Endothelial cell of hepatic sinusoid (primary cell): Measurements from ENCODE around the gene MTFP1.

ENCODE experiments used
- in situ Hi-C: cut with HindIII; loops from 2 replicates; pipeline ENCODE4 v1.10.0; 2017; ENCODE audit warnings: low sequenced_read_pairs

Gene MTFP1, protein sequence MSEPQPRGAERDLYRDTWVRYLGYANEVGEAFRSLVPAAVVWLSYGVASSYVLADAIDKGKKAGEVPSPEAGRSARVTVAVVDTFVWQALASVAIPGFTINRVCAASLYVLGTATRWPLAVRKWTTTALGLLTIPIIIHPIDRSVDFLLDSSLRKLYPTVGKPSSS

DNA sequence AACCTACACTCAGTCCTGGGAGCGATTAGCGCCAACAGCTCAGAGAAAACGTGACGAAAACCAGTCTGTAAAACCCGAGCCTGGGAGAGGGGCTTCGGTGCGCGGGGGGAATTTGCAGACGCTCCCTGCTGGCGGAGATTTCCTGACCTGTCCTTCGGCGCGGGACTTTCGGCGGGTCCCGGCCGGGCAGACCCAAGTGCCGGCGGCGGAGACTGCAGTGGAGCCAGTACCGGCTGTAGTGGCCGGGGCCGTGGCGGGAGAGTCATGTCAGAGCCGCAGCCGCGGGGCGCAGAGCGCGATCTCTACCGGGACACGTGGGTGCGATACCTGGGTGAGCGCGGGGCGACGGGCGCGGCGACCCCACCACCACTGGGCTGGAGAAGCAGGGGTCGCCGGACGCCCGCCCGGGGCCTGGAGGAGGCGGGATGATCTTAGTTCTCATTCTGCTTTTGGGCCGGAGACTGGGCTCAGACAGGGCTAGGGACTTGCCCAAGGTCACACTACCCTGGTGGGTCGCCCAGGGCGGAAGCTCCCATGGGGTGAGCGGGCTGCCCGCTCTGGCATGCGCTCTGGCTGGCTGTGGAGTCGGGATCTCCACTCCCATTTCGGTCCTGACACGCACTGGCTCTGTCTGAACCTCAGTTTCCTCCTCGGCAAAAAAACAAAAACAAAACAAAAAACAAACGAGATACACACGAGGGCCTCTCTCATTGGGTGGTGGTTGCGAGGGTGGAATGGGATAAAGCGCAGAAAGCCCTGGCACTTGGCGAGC lies at the start of gene MTFP1:
Gene MTFP1 (plus strand): TSS at position 153 of the 772 bp plus-strand sequence. CDS start 112 bp downstream, at position 265.
- in situ Hi-C loops = no loop called here

DNA sequence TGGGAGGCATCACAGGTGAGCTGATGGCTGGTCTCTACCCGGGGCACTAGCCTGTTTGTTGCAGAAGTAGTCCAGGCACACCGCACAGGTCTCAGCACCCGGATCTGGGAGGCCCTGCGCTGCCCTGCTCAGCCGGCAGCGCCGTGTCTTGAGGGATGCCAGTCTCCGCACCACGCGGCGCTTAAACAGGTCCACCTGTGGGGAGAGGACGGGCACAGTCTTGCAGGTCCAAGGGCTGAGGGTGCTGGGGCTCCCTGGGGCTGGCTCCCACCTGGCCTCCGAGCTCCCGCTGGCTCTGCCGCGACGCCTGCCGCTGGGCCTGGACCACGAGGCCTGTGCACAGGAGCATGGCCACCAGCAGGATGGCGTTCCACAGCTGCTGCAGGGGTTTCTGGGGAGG lies 45.6 kb upstream of the MTFP1 start:
- in situ Hi-C loops = no loop called here

DNA sequence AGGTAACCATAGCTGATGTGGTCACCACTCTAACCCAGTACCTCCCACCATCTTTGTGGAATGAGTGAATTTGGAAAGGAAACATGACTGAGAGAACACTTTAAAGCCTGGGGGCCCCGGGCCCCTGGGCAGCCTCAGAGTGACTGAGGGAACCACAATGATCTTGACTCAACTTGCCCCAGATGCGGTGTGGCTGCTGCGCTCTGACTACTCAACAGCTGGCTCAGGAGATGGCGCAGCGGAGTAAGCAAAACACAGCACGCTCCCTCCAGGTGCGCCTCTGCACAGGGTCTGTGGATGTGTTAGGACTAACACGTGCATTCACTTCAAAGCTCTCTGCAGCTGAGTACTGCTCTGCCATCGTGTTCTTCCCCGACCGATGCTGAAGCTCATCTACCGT lies 44.3 kb upstream of the MTFP1 start:
- in situ Hi-C loops = no loop called here

DNA sequence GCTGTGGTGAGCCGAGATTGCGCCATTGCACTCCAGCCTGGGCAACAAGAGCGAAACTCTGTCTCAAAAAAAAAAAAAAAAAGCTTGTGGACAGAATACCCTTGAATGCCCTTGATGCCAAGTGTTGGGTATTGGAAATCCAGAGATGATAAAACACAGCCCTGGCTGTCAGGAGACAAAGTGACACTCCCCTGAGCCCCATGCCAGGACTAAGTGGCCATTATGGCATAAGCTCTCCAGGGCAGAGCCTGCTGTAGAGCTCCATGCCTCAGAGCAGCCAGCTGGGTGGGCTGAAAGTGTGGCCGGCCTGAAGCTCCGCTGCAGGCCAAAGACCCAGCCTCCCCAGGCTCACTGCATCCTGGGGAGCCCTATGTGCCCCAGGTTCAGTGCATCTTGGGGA lies 43.2 kb upstream of the MTFP1 start:
- in situ Hi-C loops = no loop called here

DNA sequence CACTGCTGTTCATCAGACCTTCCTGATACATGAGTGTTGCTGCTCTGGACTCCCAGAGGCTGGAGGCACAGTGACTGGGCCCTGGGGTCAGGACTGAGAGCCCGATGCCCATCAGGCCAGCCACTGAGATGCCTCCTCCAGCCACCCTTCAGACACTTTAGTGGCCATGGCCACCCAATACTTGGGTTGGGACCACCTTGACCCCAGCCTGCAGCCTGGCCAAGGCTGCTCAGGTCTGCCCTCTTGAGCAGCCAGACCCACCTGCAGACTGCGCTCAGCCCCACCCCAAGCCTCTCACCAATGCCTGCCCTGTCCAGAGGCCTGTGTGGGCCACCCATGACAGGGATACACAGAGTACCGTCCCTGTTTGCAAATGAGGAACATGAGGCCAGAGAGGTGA lies 42.5 kb upstream of the MTFP1 start:
- in situ Hi-C loops = no loop called here

DNA sequence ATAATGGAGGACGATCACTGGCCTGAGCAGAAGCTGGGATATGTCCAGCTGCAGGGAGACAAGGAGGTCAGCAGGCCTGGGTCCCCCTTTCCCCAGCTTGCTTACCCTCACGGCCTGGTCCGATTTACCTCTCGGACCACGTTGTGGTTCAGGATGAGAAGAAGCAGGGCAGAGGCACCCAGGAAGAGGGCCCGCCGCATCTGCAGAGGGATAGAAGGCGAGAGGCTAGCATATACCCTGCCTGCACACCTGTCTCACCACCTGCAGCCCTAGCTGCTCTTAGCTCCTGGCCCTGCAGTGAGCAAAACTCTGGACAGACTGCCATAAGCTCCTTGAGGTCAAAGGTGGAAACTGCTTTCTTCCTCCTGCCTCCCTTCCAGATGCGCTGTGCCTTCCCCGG lies 39.6 kb upstream of the MTFP1 start:
- in situ Hi-C loops = no loop called here

DNA sequence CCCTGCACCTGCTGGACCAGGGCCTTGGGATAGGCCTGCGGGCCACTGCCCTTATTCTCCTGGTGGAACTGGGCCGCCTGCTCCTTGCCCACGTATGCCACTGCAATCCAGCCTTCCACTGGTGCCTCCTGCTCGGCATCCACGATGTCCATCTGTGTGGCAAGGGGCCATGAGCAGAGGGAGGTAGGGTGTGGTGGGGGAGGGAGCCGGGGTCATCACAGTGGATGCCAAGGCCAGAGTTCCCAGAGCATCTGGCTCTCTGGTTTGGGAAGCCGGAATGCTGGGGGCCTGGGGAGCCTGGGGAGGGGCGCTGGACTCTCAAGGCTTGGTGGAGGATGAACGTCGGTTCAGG lies 39.0 kb upstream of the MTFP1 start:
- in situ Hi-C loops = no loop called here

DNA sequence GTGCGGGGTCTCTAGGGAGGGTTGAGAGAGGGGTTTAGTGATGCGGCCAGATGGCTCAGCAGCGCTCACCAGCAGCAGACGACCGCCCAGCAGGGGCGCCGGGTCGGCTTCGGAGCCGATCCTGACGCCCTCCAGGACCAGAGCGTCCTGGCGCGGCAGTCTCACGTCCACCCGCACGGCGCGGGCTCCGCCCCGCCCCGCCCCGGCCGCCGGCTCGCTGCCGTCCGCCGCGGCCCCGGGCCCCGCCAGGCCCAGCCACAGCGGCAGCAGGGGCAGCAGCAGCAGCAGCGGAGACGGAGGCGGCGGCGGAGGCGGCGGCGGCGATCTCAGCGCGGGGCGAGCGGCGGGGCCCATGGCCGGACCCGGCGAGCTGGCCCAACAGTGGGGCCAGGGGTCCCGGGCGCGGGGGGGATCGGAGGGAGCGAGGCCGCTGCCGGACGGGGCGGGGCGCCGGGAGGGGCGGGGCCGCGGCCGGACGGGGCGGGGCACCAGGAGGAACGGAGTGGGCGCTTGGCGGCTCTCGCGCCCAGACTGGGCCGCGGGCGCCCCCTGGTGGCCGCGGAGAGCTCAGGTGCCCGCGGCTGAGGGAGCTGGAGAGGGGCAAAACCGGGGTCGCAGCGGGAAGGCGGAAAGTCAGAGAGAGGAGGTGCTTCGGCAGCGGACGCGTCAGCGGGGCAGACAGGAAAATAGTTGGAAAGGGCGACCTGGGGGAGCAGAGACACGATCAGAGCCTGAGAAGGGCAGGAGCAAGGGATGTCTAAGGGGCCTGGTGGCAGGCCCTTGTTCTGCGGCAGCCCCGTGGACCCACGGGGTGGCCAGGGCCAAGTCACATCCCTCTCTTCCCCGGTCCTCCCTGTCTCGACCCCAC lies 38.4 kb upstream of the MTFP1 start, which contains the start of gene RNF215:
Gene RNF215 (minus strand): TSS at position 452 of the 868 bp plus-strand sequence. CDS start 98 bp downstream, at position 354.
- in situ Hi-C loops = no loop called here

DNA sequence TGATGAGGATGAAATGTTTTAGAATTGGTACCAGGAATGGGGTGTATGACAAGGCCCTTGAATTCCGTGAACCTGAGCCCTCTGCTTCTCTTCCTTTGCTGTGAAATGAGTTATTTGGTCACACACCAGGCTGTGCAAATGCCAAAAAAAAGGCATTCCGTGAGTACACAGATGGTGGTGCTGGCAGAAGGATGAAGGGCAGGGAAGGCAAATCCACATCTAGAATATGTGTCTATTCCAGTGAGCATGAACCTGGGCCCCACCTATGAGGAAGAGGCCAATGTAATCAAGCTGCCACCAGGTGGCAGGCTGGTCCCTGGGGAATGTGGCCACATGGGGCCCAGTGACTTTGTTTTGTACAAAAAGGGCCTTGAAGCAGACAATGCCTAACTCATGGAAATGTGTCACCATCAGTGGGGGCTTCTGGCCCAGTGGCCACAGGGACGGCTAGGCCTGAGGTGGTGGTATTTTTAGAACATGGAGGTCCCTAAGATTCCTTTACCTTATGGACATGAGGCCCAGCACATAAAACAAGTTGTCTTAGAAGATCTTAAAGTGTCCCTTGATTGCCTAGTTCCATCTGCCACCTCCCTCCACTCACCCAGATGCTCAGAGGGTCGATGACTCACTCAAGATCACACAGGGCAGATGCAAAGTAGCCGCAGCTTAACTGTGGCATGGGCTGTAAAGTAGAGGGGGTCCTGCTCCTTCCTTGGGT lies 34.4 kb upstream of the MTFP1 start:
- in situ Hi-C loops = loop anchor here (5.0 kb wide), 2 partner anchors 64 to 109 kb away; partner anchors contain the start of gene TBC1D10A

DNA sequence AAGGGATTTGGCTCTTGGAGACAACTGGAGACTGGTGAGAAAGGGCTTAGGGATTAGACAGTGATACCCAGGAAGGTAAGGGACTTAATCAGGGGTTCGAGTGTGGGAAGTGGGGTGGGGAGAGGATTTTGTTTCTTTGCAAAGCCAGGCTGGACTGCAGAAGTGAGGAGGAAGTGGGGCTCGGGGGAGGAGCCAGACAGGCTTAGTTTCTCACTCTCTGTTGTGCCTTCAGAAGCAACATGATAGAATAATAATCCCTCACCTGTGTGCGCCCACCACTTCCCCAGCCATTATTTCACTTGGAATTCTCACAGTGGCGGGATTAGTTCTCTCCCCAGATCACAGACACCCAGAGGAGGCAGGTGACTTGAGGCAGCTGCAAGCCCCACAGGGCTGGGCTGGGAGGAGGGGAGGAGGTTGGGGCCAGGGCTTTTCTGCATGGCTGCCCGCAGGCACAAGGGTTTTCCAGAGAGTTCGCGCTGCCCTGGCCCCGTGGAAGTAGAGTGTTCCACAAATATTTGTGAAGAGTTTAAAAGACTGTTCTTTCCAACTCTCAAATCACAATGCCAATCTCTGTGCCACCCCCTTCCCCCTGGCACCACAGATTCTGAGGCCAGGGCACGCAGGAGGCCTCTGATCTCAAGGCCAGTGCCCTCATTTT lies 32.8 kb upstream of the MTFP1 start:
- in situ Hi-C loops = loop anchor here (5.0 kb wide), 2 partner anchors 65 to 110 kb away; partner anchors contain the start of gene TBC1D10A

DNA sequence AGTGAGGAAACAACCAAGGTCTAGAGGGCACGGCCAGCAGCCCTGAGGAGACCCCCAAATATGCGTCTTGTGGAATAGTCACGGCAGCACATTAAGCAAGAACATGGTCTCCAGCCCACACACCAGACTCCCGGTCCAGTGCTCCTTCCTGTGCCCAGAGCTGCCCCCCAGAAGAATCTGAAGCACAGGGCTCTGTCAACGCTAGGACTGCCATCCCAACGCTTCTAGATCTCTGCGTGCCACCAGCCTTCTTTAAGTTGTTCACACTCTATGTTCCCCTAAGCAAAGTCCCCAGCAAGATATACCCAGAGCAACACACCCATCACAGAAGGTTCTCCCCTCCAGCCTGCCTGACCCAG lies 32.3 kb upstream of the MTFP1 start:
- in situ Hi-C loops = loop anchor here (5.0 kb wide), 2 partner anchors 66 to 111 kb away; partner anchors contain the start of gene TBC1D10A

DNA sequence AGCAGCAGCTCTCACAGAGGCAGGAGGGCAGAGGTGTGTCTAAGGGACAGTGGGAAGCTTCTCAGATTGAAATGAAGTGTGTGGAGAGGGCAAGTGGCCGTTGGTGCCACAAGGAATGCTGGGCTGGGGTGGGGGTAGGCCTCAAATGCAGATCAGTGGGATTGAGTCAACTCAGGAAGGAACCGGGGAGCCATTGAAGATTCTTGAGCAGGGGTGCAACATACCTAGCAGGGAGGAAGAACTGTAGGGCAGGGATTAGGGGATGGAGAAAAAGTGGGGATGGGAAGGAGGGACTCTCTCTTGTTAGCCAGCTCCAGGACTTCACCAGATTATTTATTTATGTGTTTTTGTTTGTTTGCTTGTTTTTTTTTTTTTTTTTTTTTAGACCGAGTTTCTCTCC lies 31.7 kb upstream of the MTFP1 start:
- in situ Hi-C loops = loop anchor here (5.0 kb wide), 2 partner anchors 67 to 112 kb away; partner anchors contain the start of gene TBC1D10A

DNA sequence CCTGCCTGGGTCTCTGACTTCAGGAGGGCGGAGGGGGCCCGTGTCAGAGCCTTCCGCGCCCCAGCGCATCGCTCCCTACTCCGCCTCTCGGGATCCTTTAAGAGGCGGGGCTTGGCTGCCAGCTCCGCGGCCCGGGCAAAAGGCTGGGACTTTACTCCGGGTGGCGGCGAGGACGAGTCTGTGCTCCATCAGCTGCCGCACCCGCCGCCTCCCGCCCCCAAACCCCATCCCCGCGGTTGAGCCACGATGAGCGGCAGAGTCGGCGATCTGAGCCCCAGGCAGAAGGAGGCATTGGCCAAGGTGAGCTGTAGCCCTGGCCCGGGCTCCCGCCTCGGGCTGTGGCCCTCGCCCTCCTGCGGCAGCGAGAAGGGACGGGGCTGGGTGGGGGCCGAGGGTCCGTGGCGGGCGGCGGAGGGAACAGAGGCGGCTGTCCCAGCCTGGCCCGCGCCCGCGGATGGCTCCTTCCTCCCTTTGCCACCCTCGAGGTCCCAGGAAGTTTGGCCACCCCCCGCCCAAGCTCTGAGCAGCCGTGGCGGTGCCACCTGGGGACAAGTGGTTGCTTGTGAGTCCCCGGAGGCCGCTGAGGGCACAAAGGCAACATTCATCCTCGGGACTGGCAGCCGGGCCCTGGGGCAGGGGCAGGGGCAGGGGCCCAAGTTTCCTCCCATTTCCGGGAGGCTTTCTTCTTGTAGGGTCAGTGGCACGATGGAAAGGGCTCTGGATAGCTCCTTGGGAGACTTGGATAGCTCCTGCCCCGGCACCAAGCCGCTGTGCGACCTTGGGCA lies 28.5 kb upstream of the MTFP1 start, which contains the start of gene SEC14L2:
Gene SEC14L2 (plus strand): TSS at position 148 of the 785 bp plus-strand sequence. CDS start 99 bp downstream, at position 247.
- in situ Hi-C loops = no loop called here

DNA sequence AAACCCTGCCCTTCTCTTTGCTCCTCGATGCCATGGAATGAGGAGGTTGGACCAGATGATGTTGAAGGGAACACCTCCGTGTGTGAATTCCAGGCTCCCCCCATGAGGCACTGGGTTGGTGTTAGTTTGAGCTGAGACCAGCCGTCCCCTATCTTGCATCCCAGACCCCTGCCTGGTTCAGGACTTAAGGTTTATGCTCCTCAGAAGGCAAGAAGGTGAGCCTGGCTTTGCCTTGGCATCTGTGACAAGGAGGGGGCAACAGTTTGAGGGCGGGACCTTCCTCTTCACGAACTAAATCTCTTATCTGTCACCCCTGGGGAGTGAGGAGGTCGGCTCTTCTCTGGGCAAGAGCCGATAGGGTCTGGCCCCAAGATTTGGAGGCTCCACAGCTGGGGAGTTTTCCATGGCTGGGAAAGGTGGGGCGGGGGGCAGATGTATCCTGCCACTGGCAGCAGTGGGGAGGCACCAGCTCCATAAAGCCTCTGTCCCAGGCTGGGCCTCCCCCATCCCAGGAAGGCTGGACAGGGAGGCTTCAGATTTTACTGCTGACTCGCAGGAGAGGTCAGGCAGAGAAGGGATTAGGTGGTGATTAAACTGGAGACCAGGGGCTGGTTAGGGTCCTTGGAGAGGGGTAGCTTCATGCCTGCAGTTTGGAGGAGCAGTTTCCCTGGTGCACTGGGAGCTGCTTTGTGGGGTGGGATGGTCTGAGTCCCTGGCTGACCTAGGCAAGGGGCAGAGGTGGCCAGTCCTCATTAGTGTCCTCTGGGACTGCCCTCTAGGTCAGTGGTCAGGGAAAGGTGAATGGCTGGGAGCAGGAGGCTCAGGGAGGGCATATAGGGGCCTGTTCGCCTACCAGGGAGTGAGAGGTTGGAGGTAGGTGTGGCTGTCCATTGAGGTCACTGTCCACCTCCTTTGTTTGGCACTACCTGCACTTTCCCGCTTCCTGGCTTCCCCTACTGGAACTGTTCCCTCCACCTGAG lies 27.6 kb upstream of the MTFP1 start:
- in situ Hi-C loops = no loop called here

DNA sequence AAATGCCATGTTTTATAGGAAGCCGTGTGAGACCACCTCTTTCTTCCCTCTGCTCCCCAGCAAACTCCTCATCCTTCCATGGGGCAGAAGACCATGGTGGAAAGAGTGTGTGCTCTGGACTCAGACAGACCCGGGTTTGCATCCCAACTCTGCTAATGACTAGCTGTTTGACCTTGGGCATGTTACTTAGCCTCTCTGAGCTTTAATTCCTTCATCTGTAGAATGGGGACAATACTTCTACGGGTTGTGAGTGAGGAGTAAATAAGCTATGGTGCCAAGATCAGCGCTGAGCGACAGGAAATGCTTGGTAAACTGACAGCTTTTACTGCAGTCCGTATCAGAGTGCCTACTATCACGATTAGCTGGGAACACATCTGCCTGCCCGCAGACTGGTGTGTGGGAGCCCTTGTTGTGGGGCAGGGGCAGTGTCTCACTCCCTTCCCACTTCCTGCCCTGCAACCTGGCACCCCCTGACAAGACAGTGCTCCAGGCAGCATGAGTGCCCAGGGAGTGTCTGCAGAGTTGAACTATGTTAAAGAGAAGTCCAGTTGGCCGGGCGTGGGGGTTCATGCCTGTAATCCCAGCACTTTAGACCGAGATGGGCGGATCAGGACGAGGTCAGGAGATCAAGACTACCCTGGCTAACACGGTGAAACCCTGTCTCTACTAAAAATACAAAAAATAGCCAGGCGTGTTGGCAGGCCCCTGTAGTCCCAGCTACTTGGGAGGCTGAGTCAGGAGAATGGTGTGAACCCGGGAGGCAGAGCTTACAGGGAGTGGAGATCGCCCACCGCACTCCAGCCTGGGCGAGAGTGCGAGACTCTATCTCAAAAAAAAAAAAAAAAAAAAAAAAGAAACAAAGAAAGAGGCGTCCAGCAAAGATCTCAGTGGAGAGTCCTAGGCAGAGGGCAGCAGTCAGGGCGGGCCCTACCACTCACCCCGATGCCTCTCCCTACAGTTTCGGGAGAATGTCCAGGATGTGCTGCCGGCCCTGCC lies 26.6 kb upstream of the MTFP1 start:
- in situ Hi-C loops = no loop called here

DNA sequence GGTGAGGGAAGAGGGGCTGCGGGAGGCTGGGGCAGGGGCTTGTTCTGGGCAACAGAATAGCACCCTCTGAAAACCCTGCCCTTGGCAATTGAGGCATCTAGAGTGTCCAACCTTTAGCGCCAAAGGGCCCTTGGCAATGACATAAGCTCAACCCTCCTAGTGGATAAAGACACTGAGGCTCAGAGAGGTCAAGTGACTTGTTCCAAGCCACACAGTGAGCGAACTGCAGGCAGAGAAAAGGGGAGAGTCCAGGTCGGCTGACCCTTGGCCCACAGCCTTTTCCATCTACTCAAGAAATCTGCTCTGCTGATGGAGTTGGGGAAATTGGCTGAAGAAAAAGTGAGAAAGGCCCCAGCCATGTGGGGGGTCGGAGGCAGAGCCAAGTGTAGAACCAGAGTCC lies 25.9 kb upstream of the MTFP1 start:
- in situ Hi-C loops = no loop called here

DNA sequence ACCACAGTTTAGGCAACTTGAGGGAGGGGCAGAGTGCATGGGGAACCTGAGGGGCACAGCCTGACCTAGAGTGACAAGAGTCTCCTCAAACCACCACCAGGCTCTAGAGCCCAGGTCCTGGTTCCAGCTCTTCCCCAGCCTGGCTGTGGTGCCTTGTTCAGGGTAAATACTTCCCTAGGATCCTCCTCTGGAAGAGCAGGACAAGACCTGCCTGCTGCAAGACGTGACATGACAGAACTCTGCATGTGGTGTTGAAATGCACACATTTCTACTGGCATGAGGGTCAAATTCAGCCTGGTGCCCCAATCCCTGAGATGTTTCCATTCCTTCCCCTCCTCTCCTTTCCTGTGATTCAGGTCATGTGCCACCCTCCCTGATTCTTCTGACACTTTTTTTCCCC lies 25.4 kb upstream of the MTFP1 start:
- in situ Hi-C loops = no loop called here
